HepG2 (cell line): ENCODE data around the gene ADGRD1. TPM values are rescaled to one million over a fixed set of nuclear protein-coding genes. Genes with fewer than 3 reads are reported as not detected.

ENCODE experiments used
- ATAC-seq: fragments of 200-7000 bp; cut with Tn5 transposase; 3 replicates; pipeline ENCODE4 v1.9.1; 2020; ENCODE audit warnings: mild to moderate bottlenecking, moderate library complexity
- BruUV-seq: library from RNA; stranded (reverse); fragments of 400-500 nt; replicated peaks from 2 replicates; lab custom pipeline; 2021; lab: Mats Ljungman, UMichigan
- CTCF ChIA-PET: fragments of 300-600 bp; formaldehyde crosslinking; extraction: SDS; loops from one replicate; lab custom pipeline; 2021; ENCODE audit warnings: low total read pairs, inconsistent platforms, low intra/inter-chr PET ratio; lab: Yijun Ruan, JAX
- POLR2A ChIA-PET: fragments of 350-600 bp; sonication (Branson Sonifier 250); formaldehyde crosslinking; loops from one replicate; lab custom pipeline; 2020; ENCODE audit warnings: antibody characterized with exemption, inconsistent platforms; lab: Yijun Ruan, JAX
- DNase-seq: peaks from one replicate; pipeline ENCODE4 v3.0.0-alpha.2; 2015; ENCODE audit warnings: low spot score
- FAIRE-seq: peaks from 3 replicates; lab custom pipeline; 2011; peaks lifted over from hg19 to GRCh38; lab: Jason Lieb, UNC
- H2AFZ ChIP-seq: one replicate; pipeline ENCODE4 v1.6.1; 2011; ENCODE audit warnings: low read length, inconsistent platforms
- H3K27ac ChIP-seq: fragments of 300-600 bp; 3 replicates; pipeline ENCODE4 v1.8.0; 2011; ENCODE audit warnings: mixed run types, mild to moderate bottlenecking, mixed read lengths, low read length, inconsistent platforms; ENCODE audit not compliant: insufficient read depth; ENCODE audit errors: extremely low read length
- H3K27me3 ChIP-seq, 2 experiments: fragments of 200-600 bp in 1 of 2; 2 replicates in 1 of 2; 3 replicates in 1 of 2; pipeline versions ENCODE4 v1.6.0 to v1.8.0; 2011; ENCODE audit warnings: low read length in 2 of 2, mild to moderate bottlenecking in 2 of 2, moderate library complexity in 2 of 2, inconsistent platforms in 1 of 2; ENCODE audit not compliant: insufficient read depth in 2 of 2, control insufficient read depth in 1 of 2
- H3K36me3 ChIP-seq, 2 experiments: fragments of 200-600 bp in 1 of 2; replicated peaks in 1 of 2; 2 replicates in 1 of 2; 3 replicates in 1 of 2; pipeline versions ENCODE4 v1.5.1 to v1.8.0; 2011; ENCODE audit warnings: low read length in 2 of 2, inconsistent platforms in 1 of 2; ENCODE audit not compliant: insufficient read depth in 2 of 2, control insufficient read depth in 1 of 2
- H3K4me1 ChIP-seq: 2 replicates; pipeline ENCODE4 v1.5.1; 2012; ENCODE audit warnings: low read length, inconsistent platforms; ENCODE audit not compliant: insufficient read depth
- H3K4me2 ChIP-seq: 2 replicates; pipeline ENCODE4 v1.6.0; 2011; ENCODE audit warnings: low read depth, low read length, inconsistent platforms
- H3K4me3 ChIP-seq, 3 experiments: fragments of 200-600 bp in 1 of 3; sonication (generic), shearing (Covaris generic) in 1 of 3; replicated peaks in 1 of 3; 2 replicates each; pipeline ENCODE4 v1.5.1; 2011 to 2016; ENCODE audit warnings: low read length in 3 of 3, inconsistent platforms in 2 of 3, low read depth in 2 of 3, mild to moderate bottlenecking in 2 of 3, control low read depth in 1 of 3, mixed read lengths in 1 of 3; ENCODE audit not compliant: insufficient read depth in 1 of 3
- H3K79me2 ChIP-seq: one replicate; pipeline ENCODE4 v1.6.1; 2011; ENCODE audit warnings: low read length, inconsistent platforms; ENCODE audit not compliant: insufficient read depth
- H3K9ac ChIP-seq: 2 replicates; pipeline ENCODE4 v1.6.0; 2011; ENCODE audit warnings: mild to moderate bottlenecking, low read depth, low read length, inconsistent platforms; ENCODE audit not compliant: insufficient read depth
- H3K9me3 ChIP-seq: 2 replicates; pipeline ENCODE4 v1.5.1; 2012; ENCODE audit warnings: mild to moderate bottlenecking, low read length
- H4K20me1 ChIP-seq: 2 replicates; pipeline ENCODE4 v1.6.0; 2011; ENCODE audit warnings: inconsistent platforms, mild to moderate bottlenecking, low read length, moderate library complexity; ENCODE audit not compliant: insufficient read depth
- GFI1 ChIP-seq: sonication (generic); formaldehyde crosslinking; IDR thresholded peaks from 2 replicates; pipeline ENCODE4 v1.5.0; 2020; ENCODE audit warnings: missing genetic modification reagents, mild to moderate bottlenecking, borderline replicate concordance
- HMGXB3 ChIP-seq: sonication (generic); formaldehyde crosslinking; IDR thresholded peaks from 2 replicates; pipeline ENCODE4 v1.4.0; 2020; ENCODE audit warnings: missing genetic modification reagents, borderline replicate concordance
- HNF4A ChIP-seq: sonication (generic); formaldehyde crosslinking; IDR thresholded peaks from 2 replicates; pipeline ENCODE4 v1.4.0; 2020; ENCODE audit warnings: missing genetic modification reagents
- ZNF674 ChIP-seq: sonication (generic); formaldehyde crosslinking; IDR thresholded peaks from 2 replicates; pipeline ENCODE4 v1.5.0; 2020; ENCODE audit warnings: low read depth, mild to moderate bottlenecking, missing genetic modification reagents
- ZNF687 ChIP-seq: sonication (generic); formaldehyde crosslinking; IDR thresholded peaks from 2 replicates; pipeline ENCODE4 v1.5.1; 2020; ENCODE audit warnings: mild to moderate bottlenecking, missing genetic modification reagents, moderate library complexity
- ZNF878 ChIP-seq: sonication (generic); formaldehyde crosslinking; IDR thresholded peaks from 2 replicates; pipeline ENCODE4 v1.8.1; 2023; ENCODE audit warnings: mild to moderate bottlenecking, missing genetic modification reagents, moderate library complexity
- WGBS: methylation state at CpG from one replicate; pipeline ENCODE4 v1.1.6; 2017; ENCODE audit warnings: low lambda C conversion rate; 5-methylcytosine and 5-hydroxymethylcytosine counted together
- in situ Hi-C: cut with HindIII; loops from 2 replicates; pipeline ENCODE4 v1.10.0; 2017; ENCODE audit warnings: low pct_unique_long_range_greater_than_20kb; ENCODE audit not compliant: extremely low pct_ligation_motif_present
- intact Hi-C: fragments of 100-400 bp; cut with micrococcal nuclease; formaldehyde crosslinking; loops from one replicate; pipeline ENCODE4 v1.10.0; 2022; ENCODE audit not compliant: unreplicated experiment
- polyA plus RNA-seq, 8 experiments: library from polyadenylated mRNA; depleted of rRNA in 3 of 8; stranded (reverse) in 7 of 8; unstranded in 1 of 8; fragments of >200 nt; fragmentation: Illumina TruSeq in 4 of 8; extraction: Trizol in 4 of 8; gene quantifications; 2 replicates each; pipeline versions ENCODE4 v1.2.1 to v1.2.3, GENCODE V29; 2011 to 2016; ENCODE audit warnings: low read depth in 4 of 8, missing spikeins in 1 of 8, mixed read lengths in 1 of 8; ENCODE audit not compliant: insufficient read depth in 1 of 8
- total RNA-seq, 5 experiments: library from RNA; depleted of rRNA; stranded (reverse); fragments of >200 nt; fragmentation: Illumina TruSeq; extraction: Trizol; gene quantifications; 2 replicates each; pipeline ENCODE4 v1.2.3, GENCODE V29; 2016; ENCODE audit warnings: low read depth in 1 of 5

ADGRD1 gene
- total and polyA plus RNA-seq, 2 of the 13 experiments (the other 11 are each of a cell fraction or from before 2014, with no cell fraction given): 0.46 to 12.4 TPM

- no peaks in the 10 kb centered on the region for H3K36me3 ChIP-seq
- H3K9me3 ChIP-seq: no peaks in the 10 kb centered on the region
- DNase-seq (no peak), ATAC-seq (peak; percentile 15; the same call in 2 of the 3 replicates), FAIRE-seq (no peak)
- no peak overlapping the region for H3K9ac ChIP-seq
- in situ Hi-C loops (no loop called here), intact Hi-C loops (no loop called here)
- H3K4me1 ChIP-seq: peaks cover 7% of the 10 kb centered on the region; the same call in 1 of the 2 replicates
- H3K79me2 ChIP-seq: no peaks in the 10 kb centered on the region
- BruUV-seq: no TSS peak
- no peaks in the 10 kb centered on the region for H3K27me3 ChIP-seq
- POLR2A ChIA-PET: no interaction called here
- TF ChIP-seq HNF4A (CRISPR knock-in tag) (peak; percentile 44), GFI1 (CRISPR knock-in tag) (no peak), ZNF674 (CRISPR knock-in tag) (no peak), HMGXB3 (CRISPR knock-in tag) (no peak), ZNF687 (CRISPR knock-in tag) (peak; percentile 37; the same call in 1 of the 2 replicates), ZNF878 (CRISPR knock-in tag) (no peak)
- CTCF ChIA-PET: no interaction called here
- H4K20me1 ChIP-seq: no peaks in the 10 kb centered on the region
- H3K27ac ChIP-seq: no peak overlapping the region
- H3K4me3 ChIP-seq: no peak overlapping the region
- 78% methylated on average over 10 of the region's 14 CpGs for WGBS
- no peak overlapping the region for H2AFZ ChIP-seq
- no peak overlapping the region for H3K4me2 ChIP-seq
These were observed 89.1 kb downstream of the ADGRD1 start for GRCh38 chr12:131042834-131043245.
